KBM-7 (cell line): ENCODE measurements around the gene NAB1.
"Not testable (repeated sequence)": the region's sequence is repeated elsewhere in the genome, so short reads cannot be mapped to it uniquely, and the experiment has no call there.

Experiments used
- DNase-seq: peaks from one replicate; pipeline ENCODE4 v3.0.0-alpha.2; 2015
- in situ Hi-C: fragments of 300-500 bp; cut with MboI; formaldehyde crosslinking; loops from 2 replicates; pipeline ENCODE4 v1.14.3; 2020; ENCODE audit warnings: low sequenced_read_pairs, low pct_unique_long_range_greater_than_20kb, mixed read lengths

The NAB1 gene

GRCh38 chr2:190697421-190697820 is 48.5 kb downstream of the NAB1 start:
- in situ Hi-C loops, result no loop called here

GRCh38 chr2:190698895-190699294 is 50.0 kb downstream of the NAB1 start:
- in situ Hi-C loops, result no loop called here
- no peak for DNase-seq

More at GRCh38 chr2:190697421-190697820, 48.5 kb downstream of the NAB1 start:
- no peak for DNase-seq

- in situ Hi-C loops, result no loop called here
- no peak for DNase-seq
Measured at GRCh38 chr2:190701586-190701985, 52.7 kb downstream of the NAB1 start.

GRCh38 chr2:190705280-190705679 is 56.4 kb downstream of the NAB1 start:
- no peak for DNase-seq
- in situ Hi-C loops, result no loop called here

- DNase-seq, result no peak
- in situ Hi-C loops, result no loop called here
Measured at GRCh38 chr2:190707726-190708125, 58.8 kb downstream of the NAB1 start.

GRCh38 chr2:190708650-190709049 is 59.8 kb downstream of the NAB1 start:
- DNase-seq, in situ Hi-C loops: not testable (repeated sequence)

- DNase-seq, result no peak
- in situ Hi-C loops, result no loop called here
Measured at GRCh38 chr2:190711069-190711468, 62.2 kb downstream of the NAB1 start.

GRCh38 chr2:190713471-190713870 is 64.6 kb downstream of the NAB1 start:
- in situ Hi-C loops, result no loop called here
- no peak for DNase-seq

GRCh38 chr2:190714958-190715357 is 66.1 kb downstream of the NAB1 start:
- in situ Hi-C loops, result no loop called here
- DNase-seq, result no peak

- DNase-seq, result no peak
- in situ Hi-C loops, result no loop called here
Measured at GRCh38 chr2:190716176-190716807, 67.4 kb downstream of the NAB1 start.

GRCh38 chr2:190717306-190717705 is 68.4 kb downstream of the NAB1 start:
- in situ Hi-C loops, result no loop called here
- DNase-seq, result peak; percentile 8

- no peak for DNase-seq
- in situ Hi-C loops, result no loop called here
Measured at GRCh38 chr2:190717764-190718651, 69.1 kb downstream of the NAB1 start.

- in situ Hi-C loops, result no loop called here
- no peak for DNase-seq
Measured at GRCh38 chr2:190718652-190719526, 70.0 kb downstream of the NAB1 start.

- in situ Hi-C loops, result no loop called here
- DNase-seq, result no peak
Measured at GRCh38 chr2:190720276-190720675, 71.4 kb downstream of the NAB1 start.

GRCh38 chr2:190720691-190721090 is 71.8 kb downstream of the NAB1 start:
- DNase-seq, result no peak
- in situ Hi-C loops, result no loop called here

- DNase-seq, result no peak
- in situ Hi-C loops, result no loop called here
Measured at GRCh38 chr2:190722061-190722759, 73.3 kb downstream of the NAB1 start.

GRCh38 chr2:190722835-190723234 is 74.0 kb downstream of the NAB1 start:
- in situ Hi-C loops, result no loop called here
- no peak for DNase-seq

- DNase-seq, result no peak
- in situ Hi-C loops, result no loop called here
Measured at GRCh38 chr2:190723397-190724090, 74.7 kb downstream of the NAB1 start.

GRCh38 chr2:190726255-190726654 is 77.4 kb downstream of the NAB1 start:
- in situ Hi-C loops, result no loop called here
- no peak for DNase-seq
